ENCODE data around the gene SENP6.
"Not testable (repeated sequence)": the region's sequence is repeated elsewhere in the genome, so short reads cannot be mapped to it uniquely, and the experiment has no call there.

SENP6 gene, protein sequence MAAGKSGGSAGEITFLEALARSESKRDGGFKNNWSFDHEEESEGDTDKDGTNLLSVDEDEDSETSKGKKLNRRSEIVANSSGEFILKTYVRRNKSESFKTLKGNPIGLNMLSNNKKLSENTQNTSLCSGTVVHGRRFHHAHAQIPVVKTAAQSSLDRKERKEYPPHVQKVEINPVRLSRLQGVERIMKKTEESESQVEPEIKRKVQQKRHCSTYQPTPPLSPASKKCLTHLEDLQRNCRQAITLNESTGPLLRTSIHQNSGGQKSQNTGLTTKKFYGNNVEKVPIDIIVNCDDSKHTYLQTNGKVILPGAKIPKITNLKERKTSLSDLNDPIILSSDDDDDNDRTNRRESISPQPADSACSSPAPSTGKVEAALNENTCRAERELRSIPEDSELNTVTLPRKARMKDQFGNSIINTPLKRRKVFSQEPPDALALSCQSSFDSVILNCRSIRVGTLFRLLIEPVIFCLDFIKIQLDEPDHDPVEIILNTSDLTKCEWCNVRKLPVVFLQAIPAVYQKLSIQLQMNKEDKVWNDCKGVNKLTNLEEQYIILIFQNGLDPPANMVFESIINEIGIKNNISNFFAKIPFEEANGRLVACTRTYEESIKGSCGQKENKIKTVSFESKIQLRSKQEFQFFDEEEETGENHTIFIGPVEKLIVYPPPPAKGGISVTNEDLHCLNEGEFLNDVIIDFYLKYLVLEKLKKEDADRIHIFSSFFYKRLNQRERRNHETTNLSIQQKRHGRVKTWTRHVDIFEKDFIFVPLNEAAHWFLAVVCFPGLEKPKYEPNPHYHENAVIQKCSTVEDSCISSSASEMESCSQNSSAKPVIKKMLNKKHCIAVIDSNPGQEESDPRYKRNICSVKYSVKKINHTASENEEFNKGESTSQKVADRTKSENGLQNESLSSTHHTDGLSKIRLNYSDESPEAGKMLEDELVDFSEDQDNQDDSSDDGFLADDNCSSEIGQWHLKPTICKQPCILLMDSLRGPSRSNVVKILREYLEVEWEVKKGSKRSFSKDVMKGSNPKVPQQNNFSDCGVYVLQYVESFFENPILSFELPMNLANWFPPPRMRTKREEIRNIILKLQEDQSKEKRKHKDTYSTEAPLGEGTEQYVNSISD

DNA sequence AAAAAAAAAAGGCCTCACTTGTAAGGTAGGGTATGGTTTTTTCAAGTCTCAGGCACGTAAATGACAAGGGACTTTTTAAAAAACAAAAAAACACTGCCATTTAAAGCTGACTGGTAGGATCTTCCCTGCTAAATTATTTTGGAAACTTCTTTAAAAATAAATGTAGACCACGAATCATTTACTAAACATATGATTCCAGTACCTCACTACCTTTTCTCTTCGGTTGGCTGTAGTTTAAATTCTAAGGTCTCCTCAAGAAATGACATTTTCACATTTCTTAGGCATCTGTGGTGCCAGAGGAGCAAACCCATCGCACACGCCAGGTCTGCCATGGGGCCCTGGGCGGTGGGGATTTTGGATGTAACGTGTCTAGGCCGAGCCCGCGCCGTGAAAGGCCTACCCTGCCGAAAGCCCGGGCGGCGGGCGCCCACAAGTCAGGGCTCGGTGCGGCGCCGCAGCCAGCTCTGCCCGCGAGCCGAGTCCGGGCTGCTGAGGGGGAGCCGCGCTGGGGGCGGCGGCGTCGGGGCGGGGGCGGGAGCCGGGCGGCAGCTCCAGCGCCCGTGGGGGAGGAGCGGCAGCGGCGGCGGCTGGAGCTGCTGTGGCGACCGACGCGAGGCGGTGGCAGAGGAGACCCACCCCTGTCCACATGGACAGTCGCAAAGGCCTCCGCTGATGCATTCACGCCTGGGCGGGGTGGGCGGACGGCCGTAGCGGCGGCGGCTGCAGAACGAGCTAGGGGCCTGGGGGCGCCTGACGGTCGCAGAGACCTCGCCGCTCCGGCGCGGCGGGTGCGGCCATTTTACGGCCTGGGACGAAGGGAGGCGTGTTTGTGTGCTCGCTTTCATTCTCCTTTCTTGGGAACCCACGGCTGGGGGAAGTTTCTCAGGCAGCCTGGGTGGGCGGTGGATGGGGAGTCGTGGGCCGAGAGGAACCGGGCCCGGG is at the start of gene SENP6:
SENP6 (plus strand) TSS at position 577 of the 942 bp plus-strand sequence. CDS start 645 bp downstream, outside the sequence.
- DNase-seq (ENCODE audit: low read depth): peak; percentile 57

DNA sequence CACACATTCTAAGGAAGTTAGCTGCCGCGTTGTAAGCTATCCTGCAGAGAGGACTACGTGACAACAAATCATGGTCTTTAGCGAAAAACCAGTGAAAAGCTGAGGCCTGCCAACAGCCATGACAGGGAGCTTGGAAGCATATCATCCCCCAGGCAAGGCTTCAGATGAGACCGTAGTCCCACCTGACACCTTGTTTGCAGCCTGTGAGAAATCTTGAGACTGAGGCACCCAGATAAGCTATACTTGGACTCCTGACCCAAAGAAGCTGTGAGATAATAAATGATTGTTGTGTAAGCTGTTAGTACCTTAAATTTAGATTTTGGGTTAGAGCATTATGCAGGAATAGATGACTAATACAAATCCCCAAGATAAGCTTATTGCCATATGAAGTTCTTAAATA is 45.4 kb upstream of the SENP6 start:
- no peak for DNase-seq (ENCODE audit: low read depth)

DNA sequence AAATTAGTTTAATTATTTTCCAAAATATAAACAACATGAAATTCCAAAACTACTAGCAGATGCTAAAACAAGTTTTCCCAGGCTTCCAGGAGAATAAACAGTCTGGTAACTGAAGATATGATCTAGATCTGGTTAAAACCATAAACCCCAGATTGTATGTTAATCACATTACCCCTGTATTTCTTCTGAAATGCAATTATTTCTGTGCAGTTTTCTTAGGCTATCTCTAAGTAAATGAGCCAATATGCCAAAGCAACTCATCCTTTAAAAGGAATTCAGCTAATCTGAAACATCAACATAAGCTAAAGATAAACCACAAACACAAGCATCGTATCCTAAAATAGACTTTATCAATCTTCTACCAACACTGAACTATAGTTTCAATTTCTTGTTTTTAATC is 44.6 kb upstream of the SENP6 start:
- DNase-seq (ENCODE audit: low read depth): no peak

DNA sequence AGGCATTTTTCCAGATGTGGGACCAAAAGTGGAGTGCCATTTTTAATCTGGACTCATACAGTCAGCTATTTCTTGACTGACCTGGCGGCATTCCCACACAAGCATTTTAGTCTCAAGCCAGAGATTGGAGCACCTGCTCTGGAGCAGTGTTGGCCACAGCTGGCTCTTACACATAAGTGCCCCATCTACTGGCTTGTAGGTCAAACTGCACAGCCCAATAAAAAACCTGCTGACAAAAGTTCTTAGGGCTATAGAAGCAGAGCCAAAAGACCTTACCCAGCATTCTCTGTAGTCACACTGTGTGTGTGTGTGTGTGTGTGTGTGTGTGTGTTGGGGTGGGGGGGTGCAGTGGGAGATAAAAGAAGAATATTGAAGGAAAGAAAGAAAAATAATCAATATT is 38.6 kb upstream of the SENP6 start:
- DNase-seq (ENCODE audit: low read depth): no peak

DNA sequence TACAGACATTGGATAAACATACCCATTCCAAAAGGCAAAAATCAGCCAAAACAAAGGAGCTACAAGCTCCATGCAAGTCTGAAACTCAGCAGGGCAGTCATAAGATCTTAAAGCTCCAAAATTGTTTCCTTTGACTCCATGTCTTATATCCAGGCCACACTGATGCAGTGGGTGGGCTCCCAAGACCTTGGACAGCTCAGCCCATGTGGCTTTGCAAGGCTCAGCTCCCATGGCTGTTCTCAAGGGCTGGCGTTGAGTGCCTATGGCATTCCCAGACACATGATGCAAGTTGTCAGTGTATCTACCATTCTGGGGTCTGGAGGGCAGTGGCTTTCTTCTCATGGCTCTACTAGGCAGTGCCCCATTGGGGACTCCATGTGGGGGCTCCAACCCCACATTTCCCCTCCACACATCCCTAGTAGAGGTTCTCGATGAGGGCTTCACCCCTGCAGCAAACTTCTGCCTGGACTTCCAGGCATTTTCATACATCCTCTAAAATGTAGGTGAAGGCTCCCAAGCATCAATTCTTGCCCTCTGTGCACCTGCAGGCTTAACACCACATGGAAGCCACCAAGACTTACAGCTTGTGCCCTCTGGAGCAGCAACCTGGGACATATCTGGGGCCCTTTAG is 35.4 kb upstream of the SENP6 start:
- DNase-seq (ENCODE audit: low read depth): no peak

DNA sequence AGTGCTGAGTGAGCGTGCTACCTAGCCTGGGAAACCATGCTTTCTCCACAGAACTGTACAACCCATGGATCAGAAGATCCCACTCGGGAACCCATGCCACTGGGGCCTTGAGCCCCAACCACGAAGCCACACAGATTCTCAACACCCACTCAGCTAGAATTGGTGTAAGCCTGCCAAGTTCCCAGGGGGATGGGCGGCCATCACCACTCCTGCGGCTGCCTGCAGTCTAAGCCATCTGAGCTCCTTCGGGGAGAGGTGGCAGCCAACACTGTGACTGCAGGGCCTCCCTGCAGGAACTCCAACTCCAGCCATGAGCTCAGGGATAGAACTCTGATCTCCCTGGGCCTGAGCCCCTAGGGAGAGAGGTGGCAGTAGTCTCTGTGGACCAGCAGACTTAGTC is 33.6 kb upstream of the SENP6 start:
- no peak for DNase-seq (ENCODE audit: low read depth)

DNA sequence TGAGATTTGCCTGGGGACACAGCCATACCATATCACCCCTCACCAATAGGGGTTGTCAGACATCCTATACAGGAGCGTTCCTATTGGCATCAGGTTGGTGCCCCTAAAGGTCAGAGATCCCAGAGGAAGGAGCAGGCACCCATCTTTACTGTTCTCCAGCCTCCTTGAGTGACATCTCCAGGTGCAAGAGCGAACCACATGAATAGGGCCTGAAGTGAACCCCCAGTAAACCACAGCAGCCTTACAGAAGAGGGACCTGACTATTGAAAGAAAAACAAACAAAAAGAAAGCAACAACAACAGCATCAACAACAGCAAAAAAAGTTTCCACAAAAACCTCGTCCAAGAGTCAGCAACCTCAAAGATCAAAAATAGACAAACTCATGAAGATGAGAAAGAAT is 32.7 kb upstream of the SENP6 start:
- DNase-seq (ENCODE audit: low read depth): no peak

DNA sequence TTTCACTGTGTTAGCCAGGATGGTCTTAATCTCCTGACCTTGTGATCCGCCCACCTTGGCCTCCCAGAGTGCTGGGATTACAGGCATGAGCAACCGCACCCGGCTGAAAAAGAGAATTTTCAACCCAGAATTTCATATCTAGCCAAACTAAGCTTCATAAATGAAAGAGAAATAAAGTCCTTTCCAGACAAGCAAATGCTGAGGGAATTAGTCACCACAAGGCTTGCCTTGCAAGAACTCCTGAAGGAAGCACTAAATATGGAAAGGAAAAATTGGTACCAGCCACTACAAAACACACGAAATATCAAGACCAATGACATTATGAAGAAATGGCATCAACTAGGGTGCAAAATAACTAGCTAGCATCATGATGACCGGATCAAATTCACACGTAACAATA is 31.0 kb upstream of the SENP6 start:
- DNase-seq (ENCODE audit: low read depth): not testable (repeated sequence)

DNA sequence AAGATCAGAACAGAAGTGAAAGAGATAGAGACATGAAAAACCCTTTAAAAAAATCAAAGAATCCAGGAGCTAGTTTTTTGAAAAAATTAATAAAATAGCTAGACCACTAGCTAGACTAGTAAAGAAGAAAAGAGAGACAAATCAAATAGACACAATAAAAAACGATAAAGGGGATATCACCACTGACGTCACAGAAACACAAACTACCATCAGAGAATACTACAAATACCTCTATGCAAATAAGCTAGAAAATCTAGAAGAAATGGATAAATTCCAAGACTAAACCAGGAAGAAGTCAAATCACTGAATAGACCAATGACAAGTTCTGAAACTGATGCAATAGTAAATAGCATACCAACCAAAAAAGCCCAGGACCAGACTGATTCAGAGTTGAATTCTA is 29.6 kb upstream of the SENP6 start:
- DNase-seq (ENCODE audit: low read depth): no peak

DNA sequence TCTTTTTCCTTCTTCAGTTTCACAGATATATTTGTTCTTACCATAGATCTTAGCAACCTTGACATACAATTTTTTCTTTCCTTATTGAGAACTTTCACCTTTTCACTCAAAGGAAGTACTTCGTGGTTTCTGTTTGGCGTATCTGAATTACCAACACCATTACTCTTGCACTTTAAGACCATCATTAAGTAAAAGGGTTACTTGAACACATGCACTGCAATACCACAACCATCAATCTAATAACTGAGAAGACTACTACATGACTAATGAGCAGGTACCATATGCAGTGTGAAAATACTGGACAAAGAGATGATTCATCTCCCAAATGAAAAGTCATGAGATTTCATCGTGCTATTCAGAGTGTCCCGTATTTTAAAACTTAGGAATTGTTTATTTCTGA is 21.7 kb upstream of the SENP6 start:
- no peak for DNase-seq (ENCODE audit: low read depth)

DNA sequence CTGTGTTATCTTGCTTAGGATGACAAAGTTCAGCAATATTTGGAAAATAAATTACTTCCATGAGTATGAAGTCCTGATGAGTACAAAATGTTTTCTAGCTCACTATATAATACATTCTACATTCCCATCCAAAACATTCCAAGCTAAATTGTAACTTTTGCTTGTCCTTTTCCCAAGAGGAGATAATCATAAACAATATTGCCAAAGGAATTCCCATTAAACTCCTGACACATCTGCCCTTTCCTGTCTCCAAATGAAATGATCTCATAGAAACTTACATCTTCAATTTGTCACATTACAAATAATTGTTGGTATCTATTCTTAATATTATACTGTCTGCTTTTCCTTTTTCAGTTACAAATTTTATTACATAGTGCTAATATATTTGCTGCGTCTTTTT is 20.4 kb upstream of the SENP6 start:
- DNase-seq (ENCODE audit: low read depth): no peak

DNA sequence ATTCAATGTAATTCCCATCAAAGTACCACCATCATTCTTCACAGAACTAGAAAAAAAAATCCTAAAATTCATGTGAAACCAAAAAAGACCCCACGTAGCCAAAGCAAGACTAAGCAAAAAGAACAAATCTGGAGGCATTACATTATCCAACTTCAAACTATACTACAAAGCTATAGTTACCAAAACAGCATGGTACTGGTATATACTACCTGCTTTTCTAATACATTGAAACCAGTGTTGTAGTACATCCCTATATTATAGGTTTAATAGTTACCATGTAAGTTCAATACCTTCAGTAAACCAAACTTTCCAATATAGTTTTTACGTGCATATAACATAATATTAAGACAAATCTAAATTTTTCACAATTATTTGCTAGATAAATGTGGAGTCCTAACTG is 17.1 kb upstream of the SENP6 start:
- not testable (repeated sequence) for DNase-seq (ENCODE audit: low read depth)

DNA sequence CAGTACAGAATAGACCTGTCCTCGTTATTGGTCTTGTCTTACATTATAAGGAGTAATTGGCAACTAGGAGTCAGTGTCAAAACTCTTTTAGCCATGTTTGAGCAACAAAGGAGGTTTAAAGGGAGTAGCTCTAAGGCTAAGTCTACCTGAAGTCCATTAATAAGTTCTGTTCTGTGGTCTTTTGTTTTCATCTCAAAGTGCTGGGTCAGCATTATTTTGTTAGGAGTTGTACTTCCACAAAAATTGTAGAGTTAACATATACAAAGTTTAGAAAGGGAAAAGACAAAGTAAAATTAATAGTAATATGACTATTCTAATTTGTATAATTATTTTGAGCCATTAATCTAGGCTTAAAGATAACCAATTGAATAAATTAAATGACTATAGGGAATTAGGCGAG is 12.7 kb upstream of the SENP6 start:
- no peak for DNase-seq (ENCODE audit: low read depth)

DNA sequence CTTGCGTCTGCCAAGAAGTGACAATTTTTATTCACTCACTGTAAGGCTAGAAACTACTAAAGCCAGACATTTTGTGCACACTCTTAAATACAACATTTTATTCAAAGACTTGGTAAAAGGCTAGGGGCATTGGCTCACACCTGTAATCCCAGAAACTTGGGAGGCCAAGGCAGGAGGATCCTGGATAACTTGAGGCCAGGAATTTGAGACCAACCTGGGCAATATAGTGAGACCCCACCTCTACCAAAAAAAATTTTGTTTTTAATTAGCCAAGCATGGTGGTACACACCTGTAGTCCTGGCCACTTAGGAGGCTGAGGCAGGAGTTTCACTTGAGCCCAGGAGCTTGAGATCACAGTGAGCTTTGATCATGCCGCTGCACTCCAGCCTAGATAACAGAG is 11.3 kb upstream of the SENP6 start:
- DNase-seq (ENCODE audit: low read depth): no peak

DNA sequence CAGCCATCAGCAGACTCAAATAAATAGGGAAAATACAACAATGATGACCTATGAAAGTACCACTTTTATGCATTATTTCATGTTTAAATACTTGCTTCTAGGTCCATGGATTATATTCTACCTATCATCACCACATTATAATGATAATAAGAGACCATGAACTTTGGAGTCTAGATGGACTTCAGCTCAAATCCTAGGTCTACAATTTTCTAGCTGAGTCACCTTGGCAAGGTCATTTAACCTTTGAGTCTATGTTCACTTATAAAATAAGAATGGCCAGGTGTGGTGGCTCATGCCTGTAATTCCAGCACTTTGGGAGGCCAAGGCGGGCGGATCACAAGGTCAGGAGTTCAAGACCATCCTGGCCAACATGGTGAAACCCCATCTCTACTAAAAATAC is 5.3 kb upstream of the SENP6 start:
- not testable (repeated sequence) for DNase-seq (ENCODE audit: low read depth)

DNA sequence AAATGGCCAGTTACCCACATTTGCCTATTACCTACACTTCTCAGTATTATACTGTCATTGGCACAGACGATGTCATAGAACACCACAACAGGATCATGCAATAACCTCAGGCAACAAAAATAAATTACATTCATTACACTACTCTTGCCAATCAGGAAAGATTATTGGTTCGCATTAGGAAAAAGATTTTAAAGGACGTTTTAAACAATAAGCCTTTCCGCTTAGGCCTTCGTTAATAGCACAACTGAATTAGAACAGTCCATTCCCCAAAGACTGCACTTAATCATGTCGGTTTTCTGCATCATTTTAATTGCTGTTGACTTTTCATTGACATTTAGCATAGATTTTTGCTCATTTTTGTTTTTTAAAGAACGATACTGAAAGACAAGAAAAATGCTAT is 912 bp upstream of the SENP6 start:
- DNase-seq (ENCODE audit: low read depth): no peak

DNA sequence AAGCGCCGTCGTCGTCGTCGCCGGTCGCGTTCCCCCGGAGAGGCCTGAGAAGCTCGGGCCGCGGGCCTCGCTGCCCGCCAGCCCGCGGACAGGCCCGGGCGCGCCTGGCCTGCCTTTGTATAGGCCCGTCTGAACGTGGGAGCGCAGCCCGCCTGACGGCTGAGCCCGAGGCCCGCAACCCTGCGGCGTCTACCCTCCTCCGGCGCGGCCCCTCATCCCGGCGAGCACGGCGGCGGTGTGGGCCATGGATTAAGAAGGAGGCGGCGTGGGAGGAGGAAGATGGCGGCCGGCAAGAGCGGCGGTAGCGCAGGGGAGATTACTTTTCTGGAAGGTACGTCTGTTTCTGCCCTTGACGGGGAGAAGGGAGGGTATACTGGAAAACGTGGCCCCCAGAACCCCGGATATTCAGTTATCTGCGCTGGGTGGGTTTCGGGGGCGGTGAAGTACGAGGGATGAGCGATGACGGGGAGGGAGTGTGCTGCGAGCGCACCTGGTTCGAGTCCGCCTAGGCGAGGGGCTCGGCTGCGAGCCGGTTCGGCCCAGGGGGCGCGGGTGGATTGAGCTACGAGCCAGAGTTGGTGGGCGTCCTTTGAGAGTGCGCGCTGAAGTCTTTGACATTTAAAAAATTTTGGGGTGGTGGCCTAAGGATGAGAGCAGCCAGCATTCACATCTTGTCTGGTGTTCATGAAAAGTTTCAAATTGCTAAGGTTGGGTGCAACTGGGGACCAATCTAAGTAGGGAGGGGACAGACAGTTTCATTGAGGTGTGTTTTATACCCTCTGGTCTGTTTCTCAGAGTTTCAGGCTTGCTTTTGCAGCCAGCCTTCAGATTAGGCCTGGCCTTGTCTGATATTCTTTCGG is 796 bp downstream of the SENP6 start:
- peak; percentile 31 for DNase-seq (ENCODE audit: low read depth)

DNA sequence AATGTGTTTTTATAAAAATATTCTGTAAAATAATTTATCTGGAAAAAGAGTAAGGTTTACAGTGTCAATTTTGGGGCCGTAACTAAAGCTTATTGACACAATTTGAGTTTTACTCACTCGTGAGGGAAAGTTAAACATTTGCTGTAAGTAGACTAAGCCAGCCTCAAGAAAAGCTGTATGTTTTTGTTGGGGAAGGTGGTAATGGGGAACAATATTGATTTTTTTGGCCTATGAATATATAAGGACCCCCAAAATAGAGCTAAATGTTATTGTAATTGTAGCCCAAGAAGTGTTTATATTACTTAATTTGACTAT is 1.4 kb downstream of the SENP6 start:
- no peak for DNase-seq (ENCODE audit: low read depth)

DNA sequence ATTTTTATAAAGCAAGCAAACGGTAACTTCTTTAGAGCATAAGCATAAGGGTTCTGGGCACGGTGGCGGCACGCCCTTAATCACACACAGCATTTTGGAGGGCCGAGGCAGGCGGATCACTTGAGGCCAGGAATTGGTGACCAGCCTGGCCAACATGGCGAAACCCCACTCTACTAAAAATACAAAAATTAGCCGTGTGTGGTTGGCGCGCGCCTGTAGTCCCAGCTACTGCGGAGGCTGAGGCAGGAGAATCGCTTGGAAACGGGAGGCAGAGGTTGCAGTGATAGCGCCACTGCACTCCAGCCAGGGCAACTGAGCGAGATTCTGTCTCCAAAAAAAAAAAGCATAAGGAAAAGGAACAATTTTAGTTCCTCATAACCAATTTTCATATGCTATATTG is 2.6 kb downstream of the SENP6 start:
- no peak for DNase-seq (ENCODE audit: low read depth)

DNA sequence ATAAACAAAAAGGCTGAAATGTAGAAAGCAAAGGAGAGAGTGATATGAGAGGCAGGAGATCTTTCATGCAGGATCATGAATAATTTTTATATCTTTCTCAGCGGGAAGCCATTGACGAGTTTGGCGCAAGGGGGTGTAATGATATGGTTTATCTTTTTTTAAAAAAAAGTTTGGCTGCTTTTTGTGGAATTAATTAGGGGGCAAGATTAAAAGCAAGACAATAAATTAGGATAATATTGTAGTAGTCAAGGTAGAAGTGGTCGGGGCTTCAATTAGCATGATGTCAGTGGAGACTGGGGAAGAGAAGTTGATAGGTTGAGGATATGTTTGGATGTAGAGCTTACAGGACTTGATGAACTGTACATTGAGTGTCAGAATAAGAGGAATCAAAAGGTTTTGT is 4.0 kb downstream of the SENP6 start:
- no peak for DNase-seq (ENCODE audit: low read depth)
